Right cardiac atrium (tissue), 5 donors: ENCODE results near the gene LRMDA. TPM values are rescaled to one million over a fixed set of nuclear protein-coding genes. Genes with fewer than 3 reads are reported as not detected.

Experiments
- ATAC-seq, 2 donors: fragments of 200-7000 bp; cut with Tn5 transposase; one replicate each; pipeline versions ENCODE4 v1.8.0 to v1.9.1; 2020; ENCODE audit warnings: moderate library complexity in 2 of 2, mild to moderate bottlenecking in 1 of 2
- DNase-seq, 3 donors: peaks; one replicate each; pipeline ENCODE4 v3.0.0-alpha.2; 2020
- H3K27ac ChIP-seq: one replicate; pipeline ENCODE4 v1.5.1; 2013; ENCODE audit warnings: mild to moderate bottlenecking, low read length, control low read depth, moderate library complexity
- H3K27me3 ChIP-seq: one replicate; pipeline ENCODE4 v1.6.1; 2013; ENCODE audit not compliant: control insufficient read depth, insufficient read depth
- H3K4me1 ChIP-seq: one replicate; pipeline ENCODE4 v1.6.1; 2013; ENCODE audit warnings: low read length; ENCODE audit not compliant: control insufficient read depth, insufficient read depth
- H3K4me3 ChIP-seq: one replicate; pipeline ENCODE4 v1.5.1; 2013; ENCODE audit warnings: low read length, control low read depth
- H3K9me3 ChIP-seq: one replicate; pipeline ENCODE4 v1.6.1; 2013; ENCODE audit warnings: low read length; ENCODE audit not compliant: control insufficient read depth
- WGBS: extraction: QIAGEN DNeasy Blood & Tissue Kit; methylation state at CpG from one replicate; pipeline ENCODE4 v1.1.7; 2013; 5-methylcytosine and 5-hydroxymethylcytosine counted together
- intact Hi-C, 4 donors: fragments of 100-400 bp; cut with DNase I; formaldehyde crosslinking; loops; one replicate each; pipeline versions ENCODE4 v1.11.0 to v1.14.0; 2022 to 2023
- polyA plus RNA-seq: library from polyadenylated mRNA; stranded (reverse); fragments of 200-250 nt; gene quantifications from one replicate; pipeline ENCODE4 v1.2.3, GENCODE V29; 2013
- total RNA-seq, 4 donors: library from RNA; stranded (reverse); fragmentation: NEBNext Ultra II Directional; extraction: Animal tissue kit (Norgen Biotek cat#: 25700); gene quantifications; one replicate each; pipeline ENCODE4 v1.2.1, GENCODE V29; 2021
- donor health status: healthy with polysubstance abuse.
- donor health status: DM: no; HTN: yes; CAD: no.
- donor health status: DM: no; HTN: no; CAD: no.
- donor health status: DM: no; HTN: yes; CAD: no; lungs with severe emphysema.
- donor health status: DM: yes; HTN: yes; CAD: no.

LRMDA gene
- total and polyA plus RNA-seq, 5 donors = 42.7 to 97.9 (median 48.8) TPM

GRCh38 chr10:75887992-75888680 is 456.7 kb downstream of the LRMDA start:
- H3K9me3 ChIP-seq = no peaks in the 10 kb centered on the region
- DNase-seq = no peak
- H3K4me1 ChIP-seq = no peaks in the 10 kb centered on the region
- ATAC-seq = no peak
- H3K4me3 ChIP-seq = no peak overlapping the region
- no peaks in the 10 kb centered on the region for H3K27me3 ChIP-seq
- intact Hi-C loops = no loop called here
- 80% methylated on average over 11 of the region's 11 CpGs for WGBS
- H3K27ac ChIP-seq = no peak overlapping the region

- 99% methylated on average over 2 of the region's 2 CpGs for WGBS
- Histone ChIP-seq H3K27ac (no peak overlapping the region), H3K4me3 (no peak overlapping the region), H3K27me3 (no peaks in the 10 kb centered on the region), H3K4me1 (no peaks in the 10 kb centered on the region), H3K9me3 (no peaks in the 10 kb centered on the region)
- DNase-seq (no peak), ATAC-seq (no peak)
- intact Hi-C loops = no loop called here
These were observed 457.6 kb downstream of the LRMDA start for GRCh38 chr10:75889051-75889450.

GRCh38 chr10:75894761-75895160 is 463.3 kb downstream of the LRMDA start:
- no peak for DNase-seq
- no peak for ATAC-seq
- H3K27ac ChIP-seq = no peak overlapping the region
- intact Hi-C loops = no loop called here
- H3K9me3 ChIP-seq = no peaks in the 10 kb centered on the region
- H3K27me3 ChIP-seq = no peaks in the 10 kb centered on the region
- H3K4me3 ChIP-seq = no peak overlapping the region
- no peaks in the 10 kb centered on the region for H3K4me1 ChIP-seq
- WGBS = 94% methylated on average over 1 of the region's 1 CpG

- intact Hi-C loops = no loop called here
- no peak for ATAC-seq
- Histone ChIP-seq H3K27ac (no peak overlapping the region), H3K4me3 (no peak overlapping the region), H3K4me1 (no peaks in the 10 kb centered on the region), H3K9me3 (no peaks in the 10 kb centered on the region), H3K27me3 (no peaks in the 10 kb centered on the region)
- no peak for DNase-seq
These were observed 463.8 kb downstream of the LRMDA start for GRCh38 chr10:75895259-75895658.

- Histone ChIP-seq H3K27ac (no peak overlapping the region), H3K9me3 (no peaks in the 10 kb centered on the region), H3K4me1 (no peaks in the 10 kb centered on the region), H3K4me3 (no peak overlapping the region), H3K27me3 (no peaks in the 10 kb centered on the region)
- intact Hi-C loops = loop anchor here in 2 of 4 donors (10.0 kb wide), 2 partner anchors 495 to 505 kb away; partner anchors contain the start of gene ZNF503 (in 1 of the 2)
- DNase-seq (no peak), ATAC-seq (no peak)
- 82% methylated on average over 3 of the region's 3 CpGs for WGBS
These were observed 468.5 kb downstream of the LRMDA start for GRCh38 chr10:75899816-75900390.

- ATAC-seq (no peak), DNase-seq (no peak)
- no peak overlapping the region for H3K27ac ChIP-seq
- H3K27me3 ChIP-seq = no peaks in the 10 kb centered on the region
- intact Hi-C loops = loop anchor here in 2 of 4 donors (10.0 kb wide), 2 partner anchors 498 to 508 kb away; partner anchors contain the start of gene ZNF503 (in 1 of the 2)
- H3K4me3 ChIP-seq = no peak overlapping the region
- H3K4me1 ChIP-seq = no peaks in the 10 kb centered on the region
- H3K9me3 ChIP-seq = no peaks in the 10 kb centered on the region
- WGBS = 93% methylated on average over 5 of the region's 5 CpGs
These were observed 471.4 kb downstream of the LRMDA start for GRCh38 chr10:75902816-75903215.

- Histone ChIP-seq H3K27me3 (no peaks in the 10 kb centered on the region), H3K27ac (no peak overlapping the region), H3K9me3 (no peaks in the 10 kb centered on the region), H3K4me1 (no peaks in the 10 kb centered on the region), H3K4me3 (peak overlapping the region; percentile 52)
- intact Hi-C loops = loop anchor here in 2 of 4 donors (10.0 kb wide), 2 partner anchors 500 to 510 kb away; partner anchors contain the start of gene ZNF503 (in 1 of the 2)
- DNase-seq (no peak), ATAC-seq (peak; percentile 51 to 65)
- WGBS = 27% methylated on average over 15 of the region's 15 CpGs
These were observed 473.3 kb downstream of the LRMDA start for GRCh38 chr10:75904499-75905283.

GRCh38 chr10:75905490-75905889 is 474.1 kb downstream of the LRMDA start:
- ATAC-seq (no peak), DNase-seq (no peak)
- no peaks in the 10 kb centered on the region for H3K9me3 ChIP-seq
- intact Hi-C loops = loop anchor here in 2 of 4 donors (10.0 kb wide), 2 partner anchors 501 to 511 kb away; partner anchors contain the start of gene ZNF503 (in 1 of the 2)
- H3K4me3 ChIP-seq = no peak overlapping the region
- no peaks in the 10 kb centered on the region for H3K27me3 ChIP-seq
- WGBS = 91% methylated on average over 4 of the region's 4 CpGs
- H3K4me1 ChIP-seq = no peaks in the 10 kb centered on the region
- no peak overlapping the region for H3K27ac ChIP-seq

- DNase-seq = no peak
- Histone ChIP-seq H3K4me1 (no peaks in the 10 kb centered on the region), H3K4me3 (no peak overlapping the region), H3K27me3 (no peaks in the 10 kb centered on the region), H3K9me3 (no peaks in the 10 kb centered on the region), H3K27ac (no peak overlapping the region)
- intact Hi-C loops = loop anchor here in 2 of 4 donors (2.0 to 5.0 kb wide), 2 partner anchors 511 to 513 kb away; no protein-coding TSS in a partner anchor
- 54% methylated on average over 2 of the region's 2 CpGs for WGBS
- no peak for ATAC-seq
These were observed 478.6 kb downstream of the LRMDA start for GRCh38 chr10:75910032-75910431.

GRCh38 chr10:75911426-75911825 is 480.0 kb downstream of the LRMDA start:
- no peaks in the 10 kb centered on the region for H3K27me3 ChIP-seq
- ATAC-seq (no peak), DNase-seq (no peak)
- H3K4me3 ChIP-seq = no peak overlapping the region
- WGBS = 91% methylated on average over 2 of the region's 2 CpGs
- intact Hi-C loops = loop anchor here in 2 of 4 donors (2.0 to 5.0 kb wide), 2 partner anchors 513 to 514 kb away; no protein-coding TSS in a partner anchor
- no peaks in the 10 kb centered on the region for H3K9me3 ChIP-seq
- no peak overlapping the region for H3K27ac ChIP-seq
- no peaks in the 10 kb centered on the region for H3K4me1 ChIP-seq

- Histone ChIP-seq H3K9me3 (no peaks in the 10 kb centered on the region), H3K4me3 (no peak overlapping the region), H3K27me3 (no peaks in the 10 kb centered on the region), H3K4me1 (no peaks in the 10 kb centered on the region), H3K27ac (no peak overlapping the region)
- DNase-seq = no peak
- intact Hi-C loops = no loop called here
- 74% methylated on average over 3 of the region's 3 CpGs for WGBS
- ATAC-seq = no peak
These were observed 485.5 kb downstream of the LRMDA start for GRCh38 chr10:75916906-75917305.
